Epithelial cell of esophagus (primary cell): ENCODE results near the gene AQP2.

Source experiments
- DNase-seq: peaks from one replicate; pipeline ENCODE4 v3.0.0; 2010; ENCODE audit warnings: low read depth
- H3K4me3 ChIP-seq: 2 replicates; pipeline ENCODE4 v1.5.1; 2011; ENCODE audit warnings: mild to moderate bottlenecking, low read length, control low read depth
- TF ChIP-seq, protein P1 (sequence below): IDR thresholded peaks from 2 replicates; pipeline ENCODE4 v1.5.1; 2011; ENCODE audit warnings: low read depth, mild to moderate bottlenecking, low read length, control low read depth, inconsistent platforms; ENCODE audit not compliant: insufficient read depth; ENCODE audit errors: missing control alignments

The AQP2 gene

DNA sequence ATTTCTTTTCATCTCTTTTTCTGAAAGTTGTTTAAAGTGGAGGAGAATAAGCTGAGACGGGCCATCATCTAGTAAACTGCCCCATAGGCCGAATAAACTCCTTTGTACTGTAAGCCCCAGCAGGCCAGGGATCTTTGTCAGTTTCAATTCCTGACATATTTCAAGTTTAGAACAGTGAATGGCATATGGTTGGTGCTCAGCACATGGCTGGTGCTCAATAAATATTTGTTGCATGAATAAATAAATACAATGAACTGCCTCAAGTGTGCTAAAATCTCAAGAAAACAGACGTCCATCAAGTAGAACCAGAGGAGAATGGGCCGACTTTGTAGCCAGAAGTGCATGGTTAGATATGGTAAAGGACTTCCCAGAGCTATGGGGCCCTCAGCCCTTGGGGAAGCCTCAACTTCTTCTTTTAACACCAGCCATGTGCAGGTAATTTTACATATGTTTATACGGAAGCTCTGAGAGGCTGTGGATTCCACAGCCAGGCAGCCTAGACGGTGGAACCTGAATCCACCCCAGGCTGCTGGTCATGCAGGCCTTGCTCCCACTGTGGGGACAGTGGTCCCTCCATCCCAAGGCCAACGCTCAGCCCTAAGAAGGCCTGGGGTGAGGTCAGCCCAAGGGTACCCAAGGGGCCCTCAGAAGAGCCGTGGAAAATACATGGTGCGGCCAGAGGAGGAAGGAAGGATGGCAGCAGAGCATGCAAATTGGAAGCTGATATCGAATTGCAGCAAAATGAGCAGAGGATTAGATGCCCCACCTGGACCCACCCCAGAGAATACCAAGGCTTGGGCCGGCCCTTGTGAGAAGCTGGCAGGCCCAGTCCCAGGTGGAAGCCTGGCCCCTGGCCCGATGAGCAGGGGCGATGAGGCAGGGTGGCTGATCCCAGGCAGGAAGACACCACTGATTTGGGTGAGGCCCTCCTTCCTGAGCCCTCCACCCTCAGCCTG lies 8.7 kb upstream of the AQP2 start:
- H3K4me3 ChIP-seq: no peak overlapping the region
- no peak for DNase-seq
- TF ChIP-seq, protein P1, sequence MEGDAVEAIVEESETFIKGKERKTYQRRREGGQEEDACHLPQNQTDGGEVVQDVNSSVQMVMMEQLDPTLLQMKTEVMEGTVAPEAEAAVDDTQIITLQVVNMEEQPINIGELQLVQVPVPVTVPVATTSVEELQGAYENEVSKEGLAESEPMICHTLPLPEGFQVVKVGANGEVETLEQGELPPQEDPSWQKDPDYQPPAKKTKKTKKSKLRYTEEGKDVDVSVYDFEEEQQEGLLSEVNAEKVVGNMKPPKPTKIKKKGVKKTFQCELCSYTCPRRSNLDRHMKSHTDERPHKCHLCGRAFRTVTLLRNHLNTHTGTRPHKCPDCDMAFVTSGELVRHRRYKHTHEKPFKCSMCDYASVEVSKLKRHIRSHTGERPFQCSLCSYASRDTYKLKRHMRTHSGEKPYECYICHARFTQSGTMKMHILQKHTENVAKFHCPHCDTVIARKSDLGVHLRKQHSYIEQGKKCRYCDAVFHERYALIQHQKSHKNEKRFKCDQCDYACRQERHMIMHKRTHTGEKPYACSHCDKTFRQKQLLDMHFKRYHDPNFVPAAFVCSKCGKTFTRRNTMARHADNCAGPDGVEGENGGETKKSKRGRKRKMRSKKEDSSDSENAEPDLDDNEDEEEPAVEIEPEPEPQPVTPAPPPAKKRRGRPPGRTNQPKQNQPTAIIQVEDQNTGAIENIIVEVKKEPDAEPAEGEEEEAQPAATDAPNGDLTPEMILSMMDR: no peak

GRCh38 chr12:49942512-49942893 lies 8.0 kb upstream of the AQP2 start:
- no peak for DNase-seq
- TF ChIP-seq, protein P1: no peak
- no peak overlapping the region for H3K4me3 ChIP-seq

- TF ChIP-seq, protein P1: no peak
- DNase-seq: peak; percentile 65
- H3K4me3 ChIP-seq: no peak overlapping the region
These were observed 7.5 kb upstream of the AQP2 start for GRCh38 chr12:49942921-49943624.

DNA sequence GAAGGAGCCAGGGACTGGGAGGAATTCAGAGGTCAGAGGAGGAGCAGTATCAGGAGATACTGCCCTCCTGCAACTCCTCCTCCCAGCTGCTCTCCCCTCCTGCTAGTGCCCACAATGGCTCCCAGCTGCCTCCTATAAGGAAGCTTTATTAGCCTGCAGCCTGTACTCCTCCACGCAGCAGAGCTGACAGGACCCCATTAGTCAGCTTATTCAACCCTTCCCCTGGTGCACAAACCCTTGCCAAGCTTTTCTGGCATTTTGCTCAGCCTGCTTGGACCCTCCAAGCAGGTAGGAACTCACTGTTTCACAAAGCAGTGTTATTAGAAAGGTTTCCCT lies 6.9 kb upstream of the AQP2 start:
- TF ChIP-seq, protein P1: no peak
- no peak for DNase-seq
- no peak overlapping the region for H3K4me3 ChIP-seq

DNA sequence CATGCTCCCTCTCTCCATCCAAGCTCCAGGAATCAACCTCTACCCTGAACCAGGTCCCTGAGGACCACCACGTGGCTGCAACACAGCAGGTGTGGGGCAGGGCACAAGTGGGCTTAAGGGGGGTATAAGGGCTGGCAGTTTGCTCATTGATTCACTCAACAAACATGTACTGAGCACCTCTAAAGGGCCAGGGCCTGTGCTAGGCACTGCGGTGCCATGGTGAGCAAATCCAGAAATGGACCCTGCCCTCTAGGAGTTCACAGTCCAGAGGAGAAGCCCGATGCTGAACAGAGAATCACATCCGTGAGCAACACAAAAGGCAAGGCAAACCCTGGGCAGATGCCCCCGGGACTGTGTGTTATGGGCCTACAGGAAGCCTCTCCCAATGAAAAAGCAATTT lies 6.5 kb upstream of the AQP2 start:
- no peak overlapping the region for H3K4me3 ChIP-seq
- no peak for DNase-seq
- TF ChIP-seq, protein P1: no peak

DNA sequence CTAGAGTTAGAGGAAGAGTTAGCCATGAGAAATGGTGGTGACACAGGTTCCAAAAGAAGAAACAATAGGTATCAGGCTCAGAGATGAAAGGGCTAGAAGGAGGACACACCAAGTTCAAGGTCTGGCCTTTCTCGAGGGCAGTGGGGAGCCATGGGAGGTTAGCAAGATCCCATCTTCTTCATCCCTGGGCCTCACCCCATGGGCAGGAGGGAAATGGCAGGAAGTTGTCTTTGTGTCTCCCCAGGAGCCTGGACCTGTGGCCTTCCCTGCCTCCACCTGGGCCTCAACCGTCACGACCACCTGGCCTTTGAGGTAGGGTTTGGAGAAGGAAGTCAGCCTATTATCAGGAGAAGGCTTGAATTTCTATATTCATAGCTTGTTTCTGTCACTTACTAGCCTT lies 5.8 kb upstream of the AQP2 start:
- H3K4me3 ChIP-seq: no peak overlapping the region
- no peak for DNase-seq
- TF ChIP-seq, protein P1: no peak
